Smooth muscle cell (in vitro differentiated cells): ENCODE results near the gene GLG1. TPM values are rescaled to one million over a fixed set of nuclear protein-coding genes. Genes with fewer than 3 reads are reported as not detected.

Experiments
- DNase-seq: peaks from one replicate; lab custom pipeline; 2025; ENCODE audit not compliant: unreplicated experiment; lab: John Stamatoyannopoulos, UW
- H2AFZ ChIP-seq: fragments of 200-600 bp; sonication (generic); 2 replicates; pipeline ENCODE4 v1.6.0; 2016; ENCODE audit warnings: antibody characterized with exemption, low read depth, mild to moderate bottlenecking
- H3F3A ChIP-seq: fragments of 200-600 bp; sonication (generic); 2 replicates; pipeline ENCODE4 v1.6.0; 2017; ENCODE audit warnings: antibody characterized with exemption, low read depth
- H3K27ac ChIP-seq: fragments of 200-600 bp; sonication (generic); 2 replicates; pipeline ENCODE4 v1.5.1; 2016; ENCODE audit warnings: low read depth, mild to moderate bottlenecking
- H3K27me3 ChIP-seq: fragments of 200-600 bp; sonication (generic); 2 replicates; pipeline ENCODE4 v1.6.1; 2016; ENCODE audit warnings: low read depth, mild to moderate bottlenecking
- H3K36me3 ChIP-seq: fragments of 200-600 bp; sonication (generic); 2 replicates; pipeline ENCODE4 v1.5.1; 2016; ENCODE audit warnings: low read depth
- H3K4me1 ChIP-seq: fragments of 200-600 bp; sonication (generic); 2 replicates; pipeline ENCODE4 v1.5.1; 2016; ENCODE audit warnings: low read depth
- H3K4me2 ChIP-seq: fragments of 200-600 bp; sonication (generic); 2 replicates; pipeline ENCODE4 v1.6.0; 2016; ENCODE audit warnings: mild to moderate bottlenecking
- H3K4me3 ChIP-seq: fragments of 200-600 bp; sonication (generic); 2 replicates; pipeline ENCODE4 v1.5.1; 2016; ENCODE audit warnings: mild to moderate bottlenecking
- H3K79me2 ChIP-seq: fragments of 200-600 bp; sonication (generic); 2 replicates; pipeline ENCODE4 v1.6.0; 2016; ENCODE audit warnings: low read depth, mild to moderate bottlenecking
- H3K9ac ChIP-seq: fragments of 200-600 bp; sonication (generic); 2 replicates; pipeline ENCODE4 v1.6.0; 2016; ENCODE audit warnings: low read depth
- H3K9me3 ChIP-seq: fragments of 200-600 bp; sonication (generic); replicated peaks from 2 replicates; pipeline ENCODE4 v1.5.1; 2016; ENCODE audit warnings: low read depth
- H4K20me1 ChIP-seq: fragments of 200-600 bp; sonication (generic); 2 replicates; pipeline ENCODE4 v1.6.0; 2016; ENCODE audit warnings: low read depth
- WGBS: methylation state at CpG from one replicate; pipeline ENCODE4 v1.1.7; 2016; ENCODE audit warnings: low lambda C conversion rate; 5-methylcytosine and 5-hydroxymethylcytosine counted together
- polyA plus RNA-seq: library from polyadenylated mRNA; unstranded; fragments of >200 nt; fragmentation: Nextera tagmentation; extraction: Ambion mirVana; gene quantifications from 2 replicates; pipeline ENCODE4 v1.2.1, GENCODE V29; 2016
- total RNA-seq: library from RNA; depleted of rRNA; stranded (reverse); fragments of >200 nt; gene quantifications from 2 replicates; pipeline ENCODE4 v1.2.3, GENCODE V29; 2014
- TF ChIP-seq, protein P1 (sequence below): fragments of 200-600 bp; sonication (generic); IDR thresholded peaks from 2 replicates; pipeline ENCODE4 v1.5.1; 2017; ENCODE audit warnings: borderline replicate concordance, mild to moderate bottlenecking, antibody characterized with exemption; ENCODE audit not compliant: insufficient read depth, poor library complexity, severe bottlenecking

Gene GLG1
- total and polyA plus RNA-seq, 2 experiments from 2014 or later, result 131 to 140 TPM

DNA sequence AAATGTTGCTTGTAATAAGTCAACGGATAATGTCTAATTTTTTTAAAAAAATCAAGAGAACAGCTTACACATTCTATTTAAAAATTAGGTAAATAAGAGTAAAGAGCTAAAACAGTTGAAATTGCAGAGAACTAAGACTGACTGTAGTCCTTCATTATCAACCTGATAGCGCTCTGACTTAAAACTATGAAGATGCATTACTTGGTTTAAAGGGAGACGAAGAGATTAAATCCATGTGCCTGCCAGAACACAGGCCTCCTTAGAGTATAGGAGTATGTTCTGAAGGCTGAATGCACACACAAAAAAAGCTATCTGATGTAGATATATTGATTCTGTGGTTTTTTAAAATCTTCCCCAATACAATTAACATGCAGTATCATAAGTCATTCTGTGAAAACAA, 28.5 kb downstream of the GLG1 start:
- 75% methylated on average over 3 of the region's 3 CpGs for WGBS
- H2AFZ ChIP-seq, result no peak overlapping the region
- TF ChIP-seq, protein P1, sequence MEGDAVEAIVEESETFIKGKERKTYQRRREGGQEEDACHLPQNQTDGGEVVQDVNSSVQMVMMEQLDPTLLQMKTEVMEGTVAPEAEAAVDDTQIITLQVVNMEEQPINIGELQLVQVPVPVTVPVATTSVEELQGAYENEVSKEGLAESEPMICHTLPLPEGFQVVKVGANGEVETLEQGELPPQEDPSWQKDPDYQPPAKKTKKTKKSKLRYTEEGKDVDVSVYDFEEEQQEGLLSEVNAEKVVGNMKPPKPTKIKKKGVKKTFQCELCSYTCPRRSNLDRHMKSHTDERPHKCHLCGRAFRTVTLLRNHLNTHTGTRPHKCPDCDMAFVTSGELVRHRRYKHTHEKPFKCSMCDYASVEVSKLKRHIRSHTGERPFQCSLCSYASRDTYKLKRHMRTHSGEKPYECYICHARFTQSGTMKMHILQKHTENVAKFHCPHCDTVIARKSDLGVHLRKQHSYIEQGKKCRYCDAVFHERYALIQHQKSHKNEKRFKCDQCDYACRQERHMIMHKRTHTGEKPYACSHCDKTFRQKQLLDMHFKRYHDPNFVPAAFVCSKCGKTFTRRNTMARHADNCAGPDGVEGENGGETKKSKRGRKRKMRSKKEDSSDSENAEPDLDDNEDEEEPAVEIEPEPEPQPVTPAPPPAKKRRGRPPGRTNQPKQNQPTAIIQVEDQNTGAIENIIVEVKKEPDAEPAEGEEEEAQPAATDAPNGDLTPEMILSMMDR, result no peak
- H3K79me2 ChIP-seq, result peaks cover 99% of the 10 kb centered on the region
- no peak overlapping the region for H3K4me3 ChIP-seq
- no peaks in the 10 kb centered on the region for H3K9me3 ChIP-seq
- no peaks in the 10 kb centered on the region for H3K27me3 ChIP-seq
- H3K4me1 ChIP-seq, result no peaks in the 10 kb centered on the region
- H3K27ac ChIP-seq, result no peak overlapping the region
- DNase-seq, result no peak
- peak overlapping the region; percentile 22 for H3K4me2 ChIP-seq
- H4K20me1 ChIP-seq, result peaks cover 99% of the 10 kb centered on the region
- H3K9ac ChIP-seq, result no peak overlapping the region
- H3F3A ChIP-seq, result no peaks in the 10 kb centered on the region
- H3K36me3 ChIP-seq, result no peaks in the 10 kb centered on the region

DNA sequence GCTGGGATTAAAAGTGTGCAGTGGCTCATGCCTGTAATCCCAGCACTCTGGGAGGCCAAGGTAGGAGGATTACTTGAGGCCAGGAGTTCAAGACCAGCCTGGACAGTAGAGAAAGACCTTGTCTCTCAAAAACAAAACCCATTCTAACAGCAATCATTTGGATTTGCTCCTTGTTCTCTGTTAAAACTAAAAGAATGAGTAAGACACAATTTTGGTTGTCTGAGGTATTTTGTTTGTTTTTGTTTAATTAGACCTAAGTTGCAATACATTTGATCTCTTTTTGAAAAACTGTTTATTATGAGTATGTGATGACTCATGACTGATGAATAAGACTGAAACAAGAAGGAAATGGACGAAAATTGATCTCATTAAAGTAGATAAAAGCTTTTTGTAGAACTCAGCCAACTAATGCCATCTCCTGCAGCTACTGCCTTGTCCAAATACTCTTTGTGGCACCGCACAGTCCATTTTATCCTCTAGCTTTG, 29.0 kb downstream of the GLG1 start:
- 44% methylated on average over 2 of the region's 2 CpGs for WGBS
- H3K27ac ChIP-seq, result peak overlapping the region; percentile 18
- H3K4me3 ChIP-seq, result no peak overlapping the region

DNA sequence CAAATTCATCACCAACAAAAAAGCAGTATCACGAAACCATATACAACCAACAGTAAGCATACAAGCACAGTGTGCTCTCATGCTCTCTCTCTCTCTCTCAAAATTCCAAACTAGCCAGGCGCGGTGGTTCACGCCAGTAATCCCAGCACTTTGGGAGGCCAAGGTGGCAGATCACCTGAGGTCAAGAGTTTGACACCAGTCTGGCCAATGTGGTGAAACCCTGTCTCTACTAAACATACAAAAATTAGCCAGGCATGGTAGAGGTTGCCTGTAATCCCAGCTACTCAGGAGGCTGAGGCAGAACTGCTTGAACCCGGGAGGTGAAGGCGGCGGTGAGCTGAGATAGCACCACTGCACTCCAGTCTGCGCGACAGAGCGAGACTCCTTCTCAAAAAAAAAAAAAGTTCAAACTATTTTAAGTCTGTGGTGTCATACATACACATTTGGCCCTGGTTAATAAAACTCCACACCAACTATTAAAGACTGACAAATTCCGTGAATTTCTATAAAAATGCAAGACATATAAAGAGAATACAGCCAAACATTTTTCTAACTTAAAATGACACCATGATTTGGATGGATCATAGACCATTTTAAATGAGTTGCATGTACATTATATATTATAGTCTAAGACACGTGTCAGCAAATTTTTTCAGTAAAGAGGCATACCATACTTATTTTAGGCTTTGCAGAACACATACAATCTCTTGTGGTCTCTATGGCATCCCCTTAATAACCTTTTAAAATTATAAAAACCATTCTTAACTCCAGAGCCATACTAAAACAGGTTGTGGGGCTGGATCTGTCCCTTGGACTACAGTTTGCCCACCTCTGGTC, 30.9 kb downstream of the GLG1 start:
- Histone ChIP-seq H3F3A (no peaks in the 10 kb centered on the region), H3K9ac (no peak overlapping the region), H4K20me1 (peaks cover 100% of the 10 kb centered on the region), H3K79me2 (peaks cover 98% of the 10 kb centered on the region), H3K27ac (no peak overlapping the region), H3K4me1 (no peaks in the 10 kb centered on the region), H3K4me2 (no peak overlapping the region), H3K4me3 (no peak overlapping the region), H3K9me3 (no peaks in the 10 kb centered on the region), H3K27me3 (no peaks in the 10 kb centered on the region), H3K36me3 (no peaks in the 10 kb centered on the region), H2AFZ (no peak overlapping the region)
- no peak for DNase-seq
- TF ChIP-seq, protein P1, result no peak
- 83% methylated on average over 12 of the region's 12 CpGs for WGBS

More for the DNA sequence above, 29.0 kb downstream of the GLG1 start:
- Histone ChIP-seq H3K79me2 (peaks cover 99% of the 10 kb centered on the region), H3K36me3 (no peaks in the 10 kb centered on the region), H3K4me1 (no peaks in the 10 kb centered on the region), H3K4me2 (peak overlapping the region; percentile 22), H2AFZ (no peak overlapping the region), H3K9me3 (no peaks in the 10 kb centered on the region), H3K27me3 (no peaks in the 10 kb centered on the region), H3K9ac (no peak overlapping the region), H3F3A (no peaks in the 10 kb centered on the region), H4K20me1 (peaks cover 99% of the 10 kb centered on the region)
- TF ChIP-seq, protein P1, result no peak
- no peak for DNase-seq
